ENCODE measurements around the gene ZNF276. TPM values are rescaled to one million over a fixed set of nuclear protein-coding genes. Genes with fewer than 3 reads are reported as not detected.
A peak's percentile ranks its signal among the peaks of the same experiment; 100 is the strongest.

The ZNF276 gene
- total RNA-seq, 2 donors from 2014 or later: 28.2 to 32.6 TPM

DNA sequence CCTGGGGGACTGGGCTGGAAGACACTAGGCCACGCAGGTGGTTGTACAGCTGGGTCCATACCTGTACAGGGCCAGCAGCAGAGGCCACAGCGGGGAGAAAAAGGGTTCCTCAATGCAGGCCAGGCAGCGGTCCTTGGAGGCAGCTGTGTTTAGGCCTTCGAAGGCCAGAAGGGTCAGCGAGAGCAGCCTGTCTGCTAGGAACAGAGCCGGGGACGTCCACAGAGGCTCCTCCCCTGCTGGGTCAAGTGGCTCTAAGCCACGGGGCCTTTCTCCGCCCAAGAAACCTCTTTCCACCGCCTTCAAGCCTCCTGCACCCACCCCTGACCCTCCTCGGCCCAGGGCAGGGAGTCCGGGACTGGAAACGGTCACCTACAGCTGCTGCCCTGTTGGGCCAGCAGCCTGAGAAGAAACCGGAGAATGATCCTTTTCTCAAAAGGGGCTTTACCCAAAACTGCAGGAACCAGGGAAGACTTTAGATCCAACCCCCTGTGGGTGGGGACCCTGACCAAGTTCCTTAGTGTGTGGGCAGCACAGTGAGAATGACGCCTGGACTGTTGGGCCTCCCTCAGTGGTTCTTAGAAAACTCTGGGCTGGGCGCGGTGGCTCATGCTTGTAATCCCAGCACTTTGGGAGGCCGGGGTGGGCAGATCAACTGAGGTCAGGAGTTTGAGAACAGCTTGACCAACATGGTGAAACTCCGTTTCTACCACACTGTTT, 11.5 kb upstream of the ZNF276 start:
- Mint-ChIP-seq H3K9me3 (no peaks in the 10 kb centered on the region), H3K36me3 (ENCODE audit: low read depth) (peaks cover 10% of the 10 kb centered on the region), H3K27ac (no peak overlapping the region), H3K27me3 (ENCODE audit: insufficient read depth) (peaks cover 7% of the 10 kb centered on the region), H3K4me1 (peaks cover 7% of the 10 kb centered on the region), H3K4me3 (no peak overlapping the region)
- Histone ChIP-seq H3K27me3 (ENCODE audit: control insufficient read depth, insufficient read depth, low read length, poor library complexity, severe bottlenecking) (no peaks in the 10 kb centered on the region), H3K4me1 (ENCODE audit: control insufficient read depth, insufficient read depth, low read length) (peaks cover 3% of the 10 kb centered on the region), H3K27ac (ENCODE audit: low read depth, low read length) (no peak overlapping the region), H3K4me3 (ENCODE audit: low read length) (no peak overlapping the region), H3K36me3 (ENCODE audit: control insufficient read depth, insufficient read depth, low read length) (peaks cover 4% of the 10 kb centered on the region), H3K9me3 (ENCODE audit: control insufficient read depth, low read length) (no peaks in the 10 kb centered on the region), H3K9ac (ENCODE audit: extremely low read depth, low read length, poor library complexity, severe bottlenecking) (no peak overlapping the region)
- 93 to 97% methylated on average over 17 to 19 of the region's 19 CpGs for WGBS, 2 experiments (ENCODE audit: insufficient coverage in 1 of 2, insufficient read length in 1 of 2)
- no peak for DNase-seq
- TF ChIP-seq, protein P1, sequence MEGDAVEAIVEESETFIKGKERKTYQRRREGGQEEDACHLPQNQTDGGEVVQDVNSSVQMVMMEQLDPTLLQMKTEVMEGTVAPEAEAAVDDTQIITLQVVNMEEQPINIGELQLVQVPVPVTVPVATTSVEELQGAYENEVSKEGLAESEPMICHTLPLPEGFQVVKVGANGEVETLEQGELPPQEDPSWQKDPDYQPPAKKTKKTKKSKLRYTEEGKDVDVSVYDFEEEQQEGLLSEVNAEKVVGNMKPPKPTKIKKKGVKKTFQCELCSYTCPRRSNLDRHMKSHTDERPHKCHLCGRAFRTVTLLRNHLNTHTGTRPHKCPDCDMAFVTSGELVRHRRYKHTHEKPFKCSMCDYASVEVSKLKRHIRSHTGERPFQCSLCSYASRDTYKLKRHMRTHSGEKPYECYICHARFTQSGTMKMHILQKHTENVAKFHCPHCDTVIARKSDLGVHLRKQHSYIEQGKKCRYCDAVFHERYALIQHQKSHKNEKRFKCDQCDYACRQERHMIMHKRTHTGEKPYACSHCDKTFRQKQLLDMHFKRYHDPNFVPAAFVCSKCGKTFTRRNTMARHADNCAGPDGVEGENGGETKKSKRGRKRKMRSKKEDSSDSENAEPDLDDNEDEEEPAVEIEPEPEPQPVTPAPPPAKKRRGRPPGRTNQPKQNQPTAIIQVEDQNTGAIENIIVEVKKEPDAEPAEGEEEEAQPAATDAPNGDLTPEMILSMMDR (conservative IDR thresholded peaks at IDR 0.05): no peak

DNA sequence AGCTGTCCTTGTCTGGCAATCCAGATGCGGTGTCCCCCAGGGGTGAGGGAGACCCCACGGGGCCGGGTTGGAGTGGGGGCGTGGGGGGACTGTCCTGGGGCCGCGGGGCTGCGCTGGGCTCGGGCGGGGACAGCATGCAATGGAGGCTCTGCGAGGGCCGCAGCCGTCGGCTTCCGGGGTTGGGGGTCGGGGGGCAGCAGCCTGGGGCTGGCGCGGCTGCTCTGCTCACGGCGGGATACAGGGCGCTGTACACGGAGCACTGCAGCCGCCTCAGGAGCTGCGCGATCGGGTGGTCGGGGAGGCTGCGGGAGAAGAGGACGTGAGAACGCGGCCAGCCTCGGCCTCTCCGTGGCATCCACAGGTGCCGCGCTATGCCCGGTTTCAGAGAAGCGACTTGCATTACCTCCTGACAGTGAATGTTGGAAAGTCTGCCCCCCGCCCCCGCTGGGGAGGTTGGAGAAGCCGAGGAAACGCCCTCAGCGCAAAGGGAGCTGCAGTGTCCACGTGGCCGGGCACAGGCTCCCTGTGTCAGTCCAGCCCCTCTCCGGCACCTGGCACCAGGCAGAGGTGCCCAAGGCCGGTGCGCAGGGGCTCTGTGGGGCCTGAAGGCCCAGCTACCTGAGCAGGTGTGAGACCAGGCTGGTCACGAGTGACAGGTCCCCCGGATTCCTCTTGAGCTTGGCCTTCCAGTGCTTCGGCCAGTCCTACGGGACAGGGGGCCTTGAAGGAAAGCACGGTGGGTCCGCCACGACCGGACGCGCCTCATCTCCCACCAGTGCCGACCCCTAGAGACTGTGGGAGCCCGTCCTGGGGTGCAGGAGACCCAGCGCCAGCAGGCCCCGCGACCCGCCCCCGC, 10.4 kb upstream of the ZNF276 start:
- Histone ChIP-seq H3K9me3 (ENCODE audit: control insufficient read depth, low read length) (no peaks in the 10 kb centered on the region), H3K36me3 (ENCODE audit: control insufficient read depth, insufficient read depth, low read length) (peaks cover 6% of the 10 kb centered on the region), H3K9ac (ENCODE audit: extremely low read depth, low read length, poor library complexity, severe bottlenecking) (no peak overlapping the region), H3K4me3 (ENCODE audit: low read length) (no peak overlapping the region), H3K27ac (ENCODE audit: low read depth, low read length) (no peak overlapping the region), H3K4me1 (ENCODE audit: control insufficient read depth, insufficient read depth, low read length) (peaks cover 3% of the 10 kb centered on the region), H3K27me3 (ENCODE audit: control insufficient read depth, insufficient read depth, low read length, poor library complexity, severe bottlenecking) (no peaks in the 10 kb centered on the region)
- Mint-ChIP-seq H3K4me1 (peaks cover 7% of the 10 kb centered on the region), H3K9me3 (no peaks in the 10 kb centered on the region), H3K27me3 (ENCODE audit: insufficient read depth) (peaks cover 4% of the 10 kb centered on the region), H3K4me3 (peak overlapping the region; percentile 64), H3K27ac (no peak overlapping the region), H3K36me3 (ENCODE audit: low read depth) (peaks cover 11% of the 10 kb centered on the region)
- 94 to 95% methylated on average over 41 to 63 of the region's 63 CpGs for WGBS, 2 experiments (ENCODE audit: insufficient coverage in 1 of 2, insufficient read length in 1 of 2)
- peak; percentile 66 for DNase-seq
- TF ChIP-seq, protein P1 (conservative IDR thresholded peaks at IDR 0.05): no peak

DNA sequence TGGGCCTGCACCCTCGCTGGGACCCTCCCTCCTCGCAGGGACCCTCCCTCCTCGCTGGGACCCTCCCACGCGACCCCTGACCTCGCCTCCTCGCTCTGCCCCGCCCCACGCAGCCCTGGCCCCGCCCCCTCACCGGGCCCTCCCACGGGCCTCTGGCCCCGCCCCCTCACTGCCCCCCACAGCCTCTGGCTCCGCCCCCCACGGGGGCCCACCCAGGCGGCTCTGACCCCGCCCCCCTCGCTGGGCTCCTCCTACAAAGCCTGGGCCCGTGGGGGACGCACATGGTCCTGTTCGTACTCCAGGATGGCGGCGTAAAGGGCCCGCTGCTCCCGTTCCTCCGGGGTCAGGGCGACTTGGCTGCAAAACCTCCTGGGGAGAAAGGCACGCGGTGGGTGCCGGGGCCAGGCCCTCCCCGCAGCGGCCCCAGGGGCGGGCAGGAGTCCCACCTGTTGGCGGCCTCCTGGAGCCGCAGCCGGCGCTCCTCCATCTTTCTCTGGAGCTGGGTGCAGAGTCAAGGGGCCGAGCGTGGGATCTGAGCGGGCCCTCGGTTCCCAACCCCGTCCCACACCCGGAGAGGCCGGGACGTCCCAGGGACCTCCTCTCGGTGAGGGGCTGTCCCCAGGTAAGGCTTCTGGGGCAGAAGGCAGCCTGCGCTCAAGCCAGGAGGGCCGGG, 9.6 kb upstream of the ZNF276 start:
- H3K36me3 Mint-ChIP-seq (ENCODE audit: low read depth): peaks cover 17% of the 10 kb centered on the region
- Histone ChIP-seq H3K36me3 (ENCODE audit: control insufficient read depth, insufficient read depth, low read length) (peaks cover 6% of the 10 kb centered on the region), H3K9ac (ENCODE audit: extremely low read depth, low read length, poor library complexity, severe bottlenecking) (peak overlapping the region; percentile 20), H3K4me1 (ENCODE audit: control insufficient read depth, insufficient read depth, low read length) (no peaks in the 10 kb centered on the region), H3K27ac (ENCODE audit: low read depth, low read length) (no peak overlapping the region), H3K4me3 (ENCODE audit: low read length) (peak overlapping the region; percentile 75), H3K27me3 (ENCODE audit: control insufficient read depth, insufficient read depth, low read length, poor library complexity, severe bottlenecking) (no peaks in the 10 kb centered on the region), H3K9me3 (ENCODE audit: control insufficient read depth, low read length) (no peaks in the 10 kb centered on the region)
- peak; percentile 91 for DNase-seq
- peaks cover 5% of the 10 kb centered on the region for H3K4me1 Mint-ChIP-seq
- WGBS, 2 experiments (ENCODE audit: insufficient coverage in 1 of 2, insufficient read length in 1 of 2): 5 to 27% methylated on average over 3 to 46 of the region's 48 CpGs
- H3K27me3 Mint-ChIP-seq (ENCODE audit: insufficient read depth): peaks cover 5% of the 10 kb centered on the region
- TF ChIP-seq, protein P1 (conservative IDR thresholded peaks at IDR 0.05): no peak
- H3K27ac Mint-ChIP-seq: no peak overlapping the region
- H3K9me3 Mint-ChIP-seq: no peaks in the 10 kb centered on the region
- H3K4me3 Mint-ChIP-seq: peak overlapping the region; percentile 64
